HEK293 (cell line): ENCODE results near the gene IZUMO4.
A peak's percentile ranks its signal among the peaks of the same experiment; 100 is the strongest.

Experiments
- CTCF ChIA-PET: fragments of 350-600 bp; formaldehyde crosslinking; extraction: SDS; loops from one replicate; lab custom pipeline; 2021; ENCODE audit warnings: antibody characterized with exemption; lab: Yijun Ruan, JAX
- POLR2A ChIA-PET: fragments of 300-600 bp; formaldehyde crosslinking; extraction: SDS; loops from one replicate; lab custom pipeline; 2020; ENCODE audit warnings: antibody characterized with exemption, inconsistent platforms; lab: Yijun Ruan, JAX
- H3K27ac ChIP-seq: fragments of 200-500 bp; sonication (Bioruptor generic); 2 replicates; pipeline ENCODE4 v1.5.1; 2014; ENCODE audit warnings: low read depth, low read length, control low read depth, inconsistent platforms; ENCODE audit errors: extremely low read depth
- H3K36me3 ChIP-seq, 2 experiments: fragments of 200-500 bp in 1 of 2; sonication (Bioruptor generic) in 1 of 2; 1 replicate in 1 of 2; 2 replicates in 1 of 2; pipeline ENCODE4 v1.5.1; 2014 to 2017; ENCODE audit warnings: inconsistent platforms in 2 of 2, low read length in 2 of 2; ENCODE audit not compliant: control insufficient read depth in 2 of 2, insufficient read depth in 1 of 2
- H3K4me1 ChIP-seq: fragments of 200-500 bp; sonication (Bioruptor generic); 2 replicates; pipeline ENCODE4 v1.5.1; 2014; ENCODE audit warnings: mild to moderate bottlenecking, low read length, inconsistent platforms; ENCODE audit not compliant: control insufficient read depth, insufficient read depth
- H3K4me3 ChIP-seq: 2 replicates; pipeline ENCODE4 v1.5.1; 2011; ENCODE audit warnings: low read depth, mild to moderate bottlenecking, control low read depth, low read length, moderate library complexity
- H3K9me3 ChIP-seq: fragments of 200-500 bp; sonication (Bioruptor generic); 2 replicates; pipeline ENCODE4 v1.5.1; 2014; ENCODE audit warnings: low read depth, low read length, inconsistent platforms; ENCODE audit not compliant: control insufficient read depth, insufficient read depth
- BCL11A ChIP-seq: fragments of 450-650 bp; formaldehyde crosslinking; IDR thresholded peaks from 2 replicates; pipeline ENCODE4 v1.5.1; 2016; ENCODE audit warnings: low read depth, missing biosample characterization, missing genetic modification characterization
- ELK4 ChIP-seq: IDR thresholded peaks from 2 replicates; pipeline ENCODE4 v1.6.1; 2011; ENCODE audit warnings: mild to moderate bottlenecking, low read depth, low read length, borderline replicate concordance
- GLI2 ChIP-seq: fragments of 450-650 bp; formaldehyde crosslinking; IDR thresholded peaks from 2 replicates; pipeline ENCODE4; 2017; ENCODE audit warnings: missing biosample characterization, missing genetic modification characterization, low read depth, borderline replicate concordance
- GLI4 ChIP-seq: fragments of 450-650 bp; formaldehyde crosslinking; IDR thresholded peaks from 2 replicates; pipeline ENCODE4 v1.5.1; 2016; ENCODE audit warnings: missing biosample characterization, missing genetic modification characterization
- HOXA7 ChIP-seq: sonication (generic); formaldehyde crosslinking; IDR thresholded peaks from 2 replicates; pipeline ENCODE4 v1.8.1; 2022; ENCODE audit warnings: missing genetic modification reagents, borderline replicate concordance
- MEIS1 ChIP-seq: sonication (generic); formaldehyde crosslinking; IDR thresholded peaks from 2 replicates; pipeline ENCODE4 v1.8.1; 2022; ENCODE audit warnings: missing genetic modification reagents, mild to moderate bottlenecking, borderline replicate concordance
- PRDM10 ChIP-seq: fragments of 450-650 bp; formaldehyde crosslinking; IDR thresholded peaks from 2 replicates; pipeline ENCODE4 v1.5.1; 2016; ENCODE audit warnings: missing biosample characterization, missing genetic modification characterization
- REST ChIP-seq: fragments of 450-650 bp; formaldehyde crosslinking; IDR thresholded peaks from 2 replicates; pipeline ENCODE4 v1.5.1; 2016; ENCODE audit warnings: missing biosample characterization, missing genetic modification characterization
- YY1 ChIP-seq: fragments of 450-650 bp; formaldehyde crosslinking; IDR thresholded peaks from 2 replicates; pipeline ENCODE4 v1.5.1; 2018; ENCODE audit warnings: missing biosample characterization, missing genetic modification characterization
- ZFHX2 ChIP-seq: fragments of 450-650 bp; formaldehyde crosslinking; conservative IDR thresholded peaks from 2 replicates; pipeline ENCODE4 v1.5.1; 2016; ENCODE audit warnings: missing biosample characterization, missing genetic modification characterization
- ZNF112 ChIP-seq: fragments of 450-650 bp; formaldehyde crosslinking; IDR thresholded peaks from 2 replicates; pipeline ENCODE4 v1.5.0; 2017; ENCODE audit warnings: missing biosample characterization, missing genetic modification characterization
- ZNF114 ChIP-seq: fragments of 450-650 bp; formaldehyde crosslinking; IDR thresholded peaks from 2 replicates; pipeline ENCODE4 v1.5.0; 2017; ENCODE audit warnings: missing biosample characterization, missing genetic modification characterization
- ZNF138 ChIP-seq: fragments of 450-650 bp; formaldehyde crosslinking; IDR thresholded peaks from 2 replicates; pipeline ENCODE4 v1.5.1; 2016; ENCODE audit warnings: missing biosample characterization, missing genetic modification characterization, borderline replicate concordance
- ZNF18 ChIP-seq: fragments of 450-650 bp; formaldehyde crosslinking; IDR thresholded peaks from 2 replicates; pipeline ENCODE4 v1.5.1; 2016; ENCODE audit warnings: missing biosample characterization, missing genetic modification characterization
- ZNF19 ChIP-seq: fragments of 450-650 bp; formaldehyde crosslinking; IDR thresholded peaks from 2 replicates; pipeline ENCODE4; 2016; ENCODE audit warnings: missing biosample characterization, missing genetic modification characterization, low read depth
- ZNF202 ChIP-seq: fragments of 450-650 bp; formaldehyde crosslinking; IDR thresholded peaks from 2 replicates; pipeline ENCODE4 v1.5.1; 2016; ENCODE audit warnings: missing biosample characterization, missing genetic modification characterization, borderline replicate concordance
- ZNF214 ChIP-seq: fragments of 450-650 bp; formaldehyde crosslinking; IDR thresholded peaks from 2 replicates; pipeline ENCODE4 v1.5.1; 2017; ENCODE audit warnings: missing biosample characterization, mild to moderate bottlenecking, missing genetic modification characterization, borderline replicate concordance
- ZNF302 ChIP-seq: fragments of 450-650 bp; formaldehyde crosslinking; IDR thresholded peaks from 2 replicates; pipeline ENCODE4 v1.5.1; 2016; ENCODE audit warnings: missing biosample characterization, missing genetic modification characterization, low read depth
- ZNF366 ChIP-seq: fragments of 450-650 bp; formaldehyde crosslinking; conservative IDR thresholded peaks from 2 replicates; pipeline ENCODE4 v1.5.1; 2016; ENCODE audit warnings: missing biosample characterization, missing genetic modification characterization
- ZNF404 ChIP-seq: fragments of 450-650 bp; formaldehyde crosslinking; IDR thresholded peaks from 2 replicates; pipeline ENCODE4 v1.5.1; 2017; ENCODE audit warnings: missing biosample characterization, missing genetic modification characterization
- ZNF423 ChIP-seq: fragments of 450-650 bp; formaldehyde crosslinking; IDR thresholded peaks from 2 replicates; pipeline ENCODE4 v1.5.1; 2016; ENCODE audit warnings: missing biosample characterization, missing genetic modification characterization
- ZNF488 ChIP-seq: fragments of 450-650 bp; formaldehyde crosslinking; IDR thresholded peaks from 2 replicates; pipeline ENCODE4 v1.5.1; 2016; ENCODE audit warnings: missing biosample characterization, missing genetic modification characterization
- ZNF560 ChIP-seq: fragments of 450-650 bp; formaldehyde crosslinking; IDR thresholded peaks from 2 replicates; pipeline ENCODE4 v1.5.1; 2017; ENCODE audit warnings: missing biosample characterization, missing genetic modification characterization, borderline replicate concordance
- ZNF610 ChIP-seq: fragments of 450-650 bp; formaldehyde crosslinking; IDR thresholded peaks from 2 replicates; pipeline ENCODE4 v1.5.1; 2016; ENCODE audit warnings: missing biosample characterization, missing genetic modification characterization, borderline replicate concordance
- ZNF670 ChIP-seq: fragments of 450-650 bp; formaldehyde crosslinking; IDR thresholded peaks from 2 replicates; pipeline ENCODE4 v1.5.1; 2016; ENCODE audit warnings: missing biosample characterization, missing genetic modification characterization, low read depth
- ZNF701 ChIP-seq: fragments of 450-650 bp; formaldehyde crosslinking; IDR thresholded peaks from 2 replicates; pipeline ENCODE4 v1.5.1; 2016; ENCODE audit warnings: missing biosample characterization, missing genetic modification characterization
- ZNF76 ChIP-seq: fragments of 450-650 bp; formaldehyde crosslinking; IDR thresholded peaks from 2 replicates; pipeline ENCODE4; 2016; ENCODE audit warnings: low read depth, missing biosample characterization, missing genetic modification characterization, borderline replicate concordance

Gene IZUMO4

GRCh38 chr19:2055931-2056836, 40.5 kb upstream of the IZUMO4 start:
- peaks cover 10% of the 10 kb centered on the region for H3K4me1 ChIP-seq
- POLR2A ChIA-PET: no interaction called here
- no peak overlapping the region for H3K27ac ChIP-seq
- H3K4me3 ChIP-seq: no peak overlapping the region
- no peaks in the 10 kb centered on the region for H3K9me3 ChIP-seq
- H3K36me3 ChIP-seq: no peaks in the 10 kb centered on the region
- CTCF ChIA-PET: no interaction called here
- TF ChIP-seq ZNF19 (tag by site-specific recombination): no peak
- no peak for TF ChIP-seq ZNF560 (tag by site-specific recombination)
- no peak for TF ChIP-seq ZNF202
- no peak for TF ChIP-seq ZNF138
- no peak for TF ChIP-seq REST (tag by site-specific recombination)
- TF ChIP-seq ZNF302 (tag by site-specific recombination): no peak
- TF ChIP-seq ZNF76: no peak
- no peak for TF ChIP-seq ZNF610 (tag by site-specific recombination)
- no peak for TF ChIP-seq ZNF701 (tag by site-specific recombination)
- TF ChIP-seq ZNF112 (tag by site-specific recombination): no peak
- TF ChIP-seq ZFHX2: peak; percentile 67
- no peak for TF ChIP-seq ZNF404 (tag by site-specific recombination)
- TF ChIP-seq GLI2 (tag by site-specific recombination): no peak
- TF ChIP-seq PRDM10: no peak
- TF ChIP-seq GLI4 (tag by site-specific recombination): no peak
- TF ChIP-seq ZNF423 (tag by site-specific recombination): no peak
- no peak for TF ChIP-seq HOXA7
- peak; percentile 73 for TF ChIP-seq ZNF366 (tag by site-specific recombination)
- TF ChIP-seq ZNF114 (tag by site-specific recombination): no peak
- TF ChIP-seq ZNF18 (tag by site-specific recombination): no peak
- no peak for TF ChIP-seq YY1 (tag by site-specific recombination)
- TF ChIP-seq ELK4: no peak
- no peak for TF ChIP-seq ZNF670 (tag by site-specific recombination)
- TF ChIP-seq MEIS1 (CRISPR knock-in tag): no peak
- TF ChIP-seq ZNF214 (tag by site-specific recombination): no peak
- TF ChIP-seq ZNF488 (tag by site-specific recombination): no peak
- no peak for TF ChIP-seq BCL11A (tag by site-specific recombination)
